HepG2 (cell line): ENCODE results near the gene INPP1. TPM values are rescaled to one million over a fixed set of nuclear protein-coding genes. Genes with fewer than 3 reads are reported as not detected.

Experiments
- CC2D1A ChIP-seq: sonication (generic); formaldehyde crosslinking; IDR thresholded peaks from 2 replicates; pipeline ENCODE4 v1.8.1; 2023; ENCODE audit warnings: mild to moderate bottlenecking, missing genetic modification reagents
- CHD2 ChIP-seq: IDR thresholded peaks from 2 replicates; pipeline ENCODE4 v1.6.1; 2011; ENCODE audit warnings: low read depth, low read length, improper control_type of control experiment
- FOXO1 ChIP-seq: sonication (generic); formaldehyde crosslinking; IDR thresholded peaks from 2 replicates; pipeline ENCODE4 v1.4.0; 2020; ENCODE audit warnings: missing genetic modification reagents
- GATAD2A ChIP-seq: IDR thresholded peaks from 2 replicates; pipeline ENCODE4 v1.6.1; 2016
- GMEB1 ChIP-seq: sonication (generic); formaldehyde crosslinking; IDR thresholded peaks from 2 replicates; pipeline ENCODE4 v1.5.1; 2020; ENCODE audit warnings: missing genetic modification reagents, mild to moderate bottlenecking, borderline replicate concordance
- GTF2F1 ChIP-seq: fragments of 150-350 bp; IDR thresholded peaks from 2 replicates; pipeline ENCODE4 v1.6.1; 2014; ENCODE audit warnings: low read length
- MTF1 ChIP-seq: sonication (generic); formaldehyde crosslinking; IDR thresholded peaks from 2 replicates; pipeline ENCODE4 v1.5.0; 2020; ENCODE audit warnings: missing genetic modification reagents
- NCOA2 ChIP-seq: sonication (generic); formaldehyde crosslinking; IDR thresholded peaks from 2 replicates; pipeline ENCODE4 v1.8.0; 2022; ENCODE audit warnings: inconsistent platforms
- NRL ChIP-seq: sonication (generic); formaldehyde crosslinking; IDR thresholded peaks from 2 replicates; pipeline ENCODE4 v1.5.0; 2020; ENCODE audit warnings: missing genetic modification reagents, mild to moderate bottlenecking, moderate library complexity, borderline replicate concordance
- PRDM15 ChIP-seq: sonication (generic); formaldehyde crosslinking; IDR thresholded peaks from 2 replicates; pipeline ENCODE4 v1.4.0; 2020; ENCODE audit warnings: missing genetic modification reagents
- RBM22 ChIP-seq: fragments of 200-400 bp; formaldehyde crosslinking; optimal IDR thresholded peaks from 2 replicates; pipeline ENCODE3; 2017; ENCODE audit warnings: mild to moderate bottlenecking, low read length, moderate library complexity
- REPIN1 ChIP-seq: sonication (generic); formaldehyde crosslinking; IDR thresholded peaks from 2 replicates; pipeline ENCODE4 v1.8.0; 2022; ENCODE audit warnings: missing genetic modification reagents, low read depth, mild to moderate bottlenecking, borderline replicate concordance
- RORA ChIP-seq: sonication (generic); formaldehyde crosslinking; IDR thresholded peaks from 2 replicates; pipeline ENCODE4 v1.5.0; 2020; ENCODE audit warnings: mild to moderate bottlenecking, missing genetic modification reagents, moderate library complexity
- SMAD3 ChIP-seq: sonication (generic); formaldehyde crosslinking; IDR thresholded peaks from 2 replicates; pipeline ENCODE4 v1.4.0; 2020; ENCODE audit warnings: missing genetic modification reagents
- TAF1 ChIP-seq: sonication (generic); formaldehyde crosslinking; IDR thresholded peaks from 2 replicates; pipeline ENCODE4 v1.4.0; 2020; ENCODE audit warnings: missing genetic modification reagents
- ZFX ChIP-seq: sonication (generic); formaldehyde crosslinking; IDR thresholded peaks from 2 replicates; pipeline ENCODE4 v1.4.0; 2020; ENCODE audit warnings: mild to moderate bottlenecking, low read depth, missing genetic modification reagents, moderate library complexity
- ZMYM4 ChIP-seq: sonication (generic); formaldehyde crosslinking; IDR thresholded peaks from 2 replicates; pipeline ENCODE4 v1.8.1; 2023; ENCODE audit warnings: mild to moderate bottlenecking, missing genetic modification reagents
- ZNF101 ChIP-seq: sonication (generic); formaldehyde crosslinking; IDR thresholded peaks from 2 replicates; pipeline ENCODE4 v1.4.0; 2020; ENCODE audit warnings: mild to moderate bottlenecking, low read depth, missing genetic modification reagents, borderline replicate concordance
- ZNF296 ChIP-seq: sonication (generic); formaldehyde crosslinking; conservative IDR thresholded peaks from 2 replicates; pipeline ENCODE4 v1.5.0; 2020; ENCODE audit warnings: mild to moderate bottlenecking, missing genetic modification reagents
- ZNF569 ChIP-seq: sonication (generic); formaldehyde crosslinking; IDR thresholded peaks from 2 replicates; pipeline ENCODE4 v1.5.0; 2020; ENCODE audit warnings: mild to moderate bottlenecking, missing genetic modification reagents, moderate library complexity, borderline replicate concordance
- ZNF614 ChIP-seq: IDR thresholded peaks from 2 replicates; pipeline ENCODE4 v1.6.1; 2018; ENCODE audit warnings: missing biosample characterization, missing genetic modification reagents, inconsistent platforms, borderline replicate concordance
- ZNF761 ChIP-seq: sonication (generic); formaldehyde crosslinking; conservative IDR thresholded peaks from 2 replicates; pipeline ENCODE4 v1.4.0; 2020; ENCODE audit warnings: mild to moderate bottlenecking, missing genetic modification reagents
- ZSCAN31 ChIP-seq: sonication (generic); formaldehyde crosslinking; IDR thresholded peaks from 2 replicates; pipeline ENCODE4 v1.5.0; 2020; ENCODE audit warnings: low read depth, mild to moderate bottlenecking, missing genetic modification reagents
- polyA plus RNA-seq, 8 experiments: library from polyadenylated mRNA; depleted of rRNA in 3 of 8; stranded (reverse) in 7 of 8; unstranded in 1 of 8; fragments of >200 nt; fragmentation: Illumina TruSeq in 4 of 8; extraction: Trizol in 4 of 8; gene quantifications; 2 replicates each; pipeline versions ENCODE4 v1.2.1 to v1.2.3, GENCODE V29; 2011 to 2016; ENCODE audit warnings: low read depth in 4 of 8, missing spikeins in 1 of 8, mixed read lengths in 1 of 8; ENCODE audit not compliant: insufficient read depth in 1 of 8
- total RNA-seq, 5 experiments: library from RNA; depleted of rRNA; stranded (reverse); fragments of >200 nt; fragmentation: Illumina TruSeq; extraction: Trizol; gene quantifications; 2 replicates each; pipeline ENCODE4 v1.2.3, GENCODE V29; 2016; ENCODE audit warnings: low read depth in 1 of 5
- TF ChIP-seq, protein P1 (sequence below): sonication (generic); formaldehyde crosslinking; IDR thresholded peaks from 2 replicates; pipeline ENCODE4 v1.4.0; 2020; ENCODE audit warnings: missing genetic modification reagents, mild to moderate bottlenecking, borderline replicate concordance

Gene INPP1
- total and polyA plus RNA-seq, 2 of the 13 experiments (the other 11 are each of a cell fraction or from before 2014, with no cell fraction given) = 10.0 to 13.3 TPM

- TF ChIP-seq MTF1 (CRISPR knock-in tag) (no peak), ZNF569 (CRISPR knock-in tag) (no peak), GTF2F1 (no peak), NCOA2 (CRISPR knock-in tag) (peak; percentile 98), ZNF101 (CRISPR knock-in tag) (0 out of 2 replicates have a peak, but pooled peaks have one; percentile 69), FOXO1 (CRISPR knock-in tag) (peak; percentile 99), NRL (CRISPR knock-in tag) (no peak), ZSCAN31 (CRISPR knock-in tag) (peak; percentile 94), PRDM15 (CRISPR knock-in tag) (no peak; the same call in 1 of the 2 replicates), ZNF761 (CRISPR knock-in tag) (peak; percentile 92), ZFX (peak; percentile 89), TAF1 (CRISPR knock-in tag) (peak; percentile 50), GMEB1 (CRISPR knock-in tag) (peak; percentile 67; the same call in 1 of the 2 replicates), CHD2 (no peak), RBM22 (no peak), ZNF614 (CRISPR knock-in tag) (peak; percentile 99), CC2D1A (CRISPR knock-in tag) (peak; percentile 89; the same call in 1 of the 2 replicates), REPIN1 (CRISPR knock-in tag) (peak; percentile 98), SMAD3 (CRISPR knock-in tag) (peak; percentile 99), RORA (CRISPR knock-in tag) (peak; percentile 51; the same call in 1 of the 2 replicates), GATAD2A (CRISPR knock-in tag) (peak; percentile 99), ZNF296 (no peak), ZMYM4 (peak; percentile 98)
- TF ChIP-seq, protein P1, sequence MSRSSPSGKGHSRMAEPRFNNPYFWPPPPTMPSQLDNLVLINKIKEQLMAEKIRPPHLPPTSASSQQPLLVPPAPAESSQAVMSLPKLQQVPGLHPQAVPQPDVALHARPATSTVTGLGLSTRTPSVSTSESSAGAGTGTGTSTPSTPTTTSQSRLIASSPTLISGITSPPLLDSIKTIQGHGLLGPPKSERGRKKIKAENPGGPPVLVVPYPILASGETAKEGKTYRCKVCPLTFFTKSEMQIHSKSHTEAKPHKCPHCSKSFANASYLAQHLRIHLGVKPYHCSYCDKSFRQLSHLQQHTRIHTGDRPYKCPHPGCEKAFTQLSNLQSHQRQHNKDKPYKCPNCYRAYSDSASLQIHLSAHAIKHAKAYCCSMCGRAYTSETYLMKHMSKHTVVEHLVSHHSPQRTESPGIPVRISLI (CRISPR knock-in tag) = peak; percentile 64; the same call in 1 of the 2 replicates
Measured at GRCh38 chr2:190352668-190353536, 9.5 kb downstream of the INPP1 start (continued).
